ENCODE data around the gene MIEN1. TPM values are rescaled to one million over a fixed set of nuclear protein-coding genes. Genes with fewer than 3 reads are reported as not detected.

Gene MIEN1
- total and polyA plus RNA-seq, 2 of the 13 experiments (the other 11 are each of a cell fraction or from before 2014, with no cell fraction given), result 40.6 to 56.6 TPM

- no peak for TF ChIP-seq ZNF362 (CRISPR knock-in tag; IDR thresholded peaks at IDR 0.05; ENCODE audit: borderline replicate concordance)
- TF ChIP-seq ZNF614 (CRISPR knock-in tag; IDR thresholded peaks at IDR 0.05; ENCODE audit: borderline replicate concordance), result 0 out of 2 replicates have a peak, but pooled peaks have one; percentile 2
- no peak for TF ChIP-seq ZNF597 (CRISPR knock-in tag; IDR thresholded peaks at IDR 0.05)
- peak; percentile 53 for TF ChIP-seq ZEB1 (IDR thresholded peaks at IDR 0.05; ENCODE audit: insufficient replicate concordance, low read depth)
- no peak for TF ChIP-seq ZNF740 (CRISPR knock-in tag; IDR thresholded peaks at IDR 0.05)
- no peak for TF ChIP-seq CREB1 (IDR thresholded peaks at IDR 0.05)
- no peak for TF ChIP-seq CREB1 (CRISPR knock-in tag; IDR thresholded peaks at IDR 0.05)
- no peak for TF ChIP-seq TBL1XR1 (IDR thresholded peaks at IDR 0.05; ENCODE audit: borderline replicate concordance, low read length, partially characterized antibody)
- no peak for TF ChIP-seq TRIM24 (CRISPR knock-in tag; IDR thresholded peaks at IDR 0.05)
- TF ChIP-seq ZNF317 (CRISPR knock-in tag; IDR thresholded peaks at IDR 0.05), result no peak
- TF ChIP-seq MYC (CRISPR knock-in tag; IDR thresholded peaks at IDR 0.05; ENCODE audit: borderline replicate concordance), result 0 out of 2 replicates have a peak, but pooled peaks have one; percentile 19
- TF ChIP-seq DBP (CRISPR knock-in tag; IDR thresholded peaks at IDR 0.05; ENCODE audit: not compliant biosample characterization), result no peak
- no peak for TF ChIP-seq TEF (CRISPR knock-in tag; IDR thresholded peaks at IDR 0.05)
- no peak for TF ChIP-seq ZBTB10 (CRISPR knock-in tag; IDR thresholded peaks at IDR 0.05; ENCODE audit: borderline replicate concordance)
- TF ChIP-seq GABPB1 (CRISPR knock-in tag; IDR thresholded peaks at IDR 0.05), result no peak
- no peak for TF ChIP-seq NONO (IDR thresholded peaks at IDR 0.05)
- TF ChIP-seq NONO (CRISPR knock-in tag; conservative IDR thresholded peaks at IDR 0.05), result no peak
- 0 out of 2 replicates have a peak, but pooled peaks have one; percentile 7 for TF ChIP-seq YEATS2 (CRISPR knock-in tag; IDR thresholded peaks at IDR 0.05; ENCODE audit: borderline replicate concordance)
- TF ChIP-seq ZNF75D (CRISPR knock-in tag; IDR thresholded peaks at IDR 0.05; ENCODE audit: borderline replicate concordance), result no peak
- TF ChIP-seq TFE3 (CRISPR knock-in tag; IDR thresholded peaks at IDR 0.05), result no peak
- no peak for TF ChIP-seq RFXANK (CRISPR knock-in tag; IDR thresholded peaks at IDR 0.05)
- TF ChIP-seq ZFYVE20 (CRISPR knock-in tag; IDR thresholded peaks at IDR 0.05; ENCODE audit: borderline replicate concordance, low read depth), result no peak
- no peak for TF ChIP-seq AHR (CRISPR knock-in tag; IDR thresholded peaks at IDR 0.05)
Measured at GRCh38 chr17:39735882-39736281, 5.5 kb upstream of the MIEN1 start (continued).

Measured in HepG2 (cell line).